GM10248 (cell line): Measurements from ENCODE around the gene GMDS.

Experiments
- CTCF ChIA-PET: fragments of 300-600 bp; sonication (Branson Sonifier 250); formaldehyde crosslinking; extraction: SDS; loops from one replicate; lab custom pipeline; 2021; ENCODE audit warnings: antibody characterized with exemption; lab: Yijun Ruan, JAX
- POLR2A ChIA-PET: fragments of 350-650 bp; sonication (Branson Sonifier 250); formaldehyde crosslinking; extraction: SDS; loops from one replicate; lab custom pipeline; 2020; ENCODE audit warnings: antibody characterized with exemption; lab: Yijun Ruan, JAX
- DNase-seq: peaks from one replicate; pipeline ENCODE4 v3.0.0; 2012; ENCODE audit errors: extremely low spot score
- CTCF ChIP-seq: IDR thresholded peaks from 2 replicates; pipeline ENCODE4 v1.5.1; 2012; ENCODE audit warnings: mild to moderate bottlenecking, low read depth; ENCODE audit errors: extremely low read depth, missing control alignments, control extremely low read depth

Gene GMDS

DNA sequence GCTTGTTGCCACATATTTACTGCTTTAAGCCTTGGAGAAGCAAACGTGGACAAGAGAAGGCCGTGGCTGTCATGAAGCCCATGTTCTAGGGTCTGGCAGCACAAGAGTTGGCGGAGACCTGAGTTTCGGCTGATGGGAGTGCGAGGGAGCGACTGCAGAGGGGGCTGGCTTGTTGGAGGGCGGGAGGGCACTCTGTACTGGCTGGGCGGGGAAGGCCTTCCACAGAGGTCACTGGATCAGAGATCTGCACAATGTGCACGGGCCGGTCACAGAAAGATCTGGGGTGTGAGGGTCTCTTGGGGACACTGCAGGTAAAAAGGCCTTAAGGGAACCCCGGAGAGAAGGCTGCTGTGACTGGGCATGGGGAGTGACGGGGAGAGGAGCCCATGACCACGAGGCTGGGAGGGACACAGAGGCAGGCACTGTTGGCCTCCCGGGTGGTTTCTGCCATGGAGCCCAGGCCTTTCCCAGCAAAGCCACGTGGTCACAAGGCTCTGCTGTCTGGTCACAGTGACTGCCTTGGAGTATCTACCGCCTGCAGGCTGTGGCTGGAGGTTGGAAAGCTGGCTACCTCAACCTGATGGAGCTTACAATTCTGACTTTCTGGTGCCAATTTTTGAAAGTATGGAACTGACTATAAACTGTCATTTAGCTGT, 611.9 kb downstream of the GMDS start:
- no peak for TF ChIP-seq CTCF
- ChIA-PET CTCF (interaction anchor here (1.1 to 1.3 kb wide), 2 partner anchors 9 to 37 kb away, joined by 3 to 4 read pairs; no protein-coding TSS in a partner anchor), POLR2A (no interaction called here)
- no peak for DNase-seq

GRCh38 chr6:1631251-1631650, 614.2 kb downstream of the GMDS start:
- TF ChIP-seq CTCF, result no peak
- CTCF ChIA-PET, result interaction anchor here (1.1 kb wide), 2 partner anchors 20 to 578 kb away, joined by 3 read pairs; no protein-coding TSS in a partner anchor
- no peak for DNase-seq
- POLR2A ChIA-PET, result no interaction called here

GRCh38 chr6:1630771-1631217, 614.6 kb downstream of the GMDS start:
- CTCF ChIA-PET, result interaction anchor here (1.1 to 1.2 kb wide), 3 partner anchors 14 to 578 kb away, joined by 3 read pairs; no protein-coding TSS in a partner anchor
- no peak for TF ChIP-seq CTCF
- no peak for DNase-seq
- POLR2A ChIA-PET, result no interaction called here

- no peak for TF ChIP-seq CTCF
- POLR2A ChIA-PET, result no interaction called here
- CTCF ChIA-PET, result interaction anchor here (1.1 to 1.2 kb wide), 2 partner anchors 13 to 21 kb away, joined by 3 read pairs; no protein-coding TSS in a partner anchor
- no peak for DNase-seq
Observed at GRCh38 chr6:1630212-1630770, 615.1 kb downstream of the GMDS start.

- ChIA-PET POLR2A (no interaction called here), CTCF (interaction anchor here (2.0 kb wide), 1 partner anchor 33 kb away, joined by 6 read pairs; no protein-coding TSS in a partner anchor)
- TF ChIP-seq CTCF, result no peak
- no peak for DNase-seq
Observed at GRCh38 chr6:1629316-1629715, 616.1 kb downstream of the GMDS start.

- TF ChIP-seq CTCF, result no peak
- no peak for DNase-seq
- CTCF ChIA-PET, result interaction anchor here (1.0 to 2.3 kb wide), 7 partner anchors 21 to 479 kb away, joined by 3 to 9 read pairs (median 3); no protein-coding TSS in a partner anchor
- POLR2A ChIA-PET, result no interaction called here
Observed at GRCh38 chr6:1627827-1628560, 617.4 kb downstream of the GMDS start.
